NCI-H1436 treated with DMSO at 0.1 percent for 48 hours (cell line): ENCODE measurements around the gene ITGBL1.

ENCODE experiments used
- DNase-seq: peaks from one replicate; lab custom pipeline; 2025; lab: John Stamatoyannopoulos, UW

The ITGBL1 gene

GRCh38 chr13:101452519-101453485 is at the start of gene ITGBL1:
TSS of gene ITGBL1 (plus strand) at chr13:101452675. CDS start at chr13:101452834, 159 bp downstream.
- DNase-seq: no peak

- no peak for DNase-seq
These were observed 45.7 kb upstream of the ITGBL1 start for GRCh38 chr13:101406791-101407190.

- DNase-seq: no peak
These were observed 44.3 kb upstream of the ITGBL1 start for GRCh38 chr13:101408154-101408553.

- DNase-seq: no peak
These were observed 43.4 kb upstream of the ITGBL1 start for GRCh38 chr13:101408992-101409656.

GRCh38 chr13:101412076-101412475 is 40.4 kb upstream of the ITGBL1 start:
- no peak for DNase-seq

GRCh38 chr13:101415358-101416174 is 36.9 kb upstream of the ITGBL1 start:
- DNase-seq: no peak

- DNase-seq: no peak
These were observed 36.1 kb upstream of the ITGBL1 start, which contains the start of gene NALCN for GRCh38 chr13:101416181-101417042. TSS of gene NALCN (minus strand) at chr13:101416508. CDS start at chr13:101399126, 17,382 bp downstream.

GRCh38 chr13:101417043-101417406 is 35.5 kb upstream of the ITGBL1 start:
- DNase-seq: no peak

GRCh38 chr13:101417501-101417900 is 35.0 kb upstream of the ITGBL1 start:
- DNase-seq: no peak

GRCh38 chr13:101423872-101424271 is 28.6 kb upstream of the ITGBL1 start:
- no peak for DNase-seq

GRCh38 chr13:101424381-101425155 is 27.9 kb upstream of the ITGBL1 start:
- no peak for DNase-seq

- no peak for DNase-seq
These were observed 27.4 kb upstream of the ITGBL1 start for GRCh38 chr13:101425156-101425471.

GRCh38 chr13:101425623-101426022 is 26.9 kb upstream of the ITGBL1 start:
- no peak for DNase-seq

GRCh38 chr13:101429733-101430132 is 22.7 kb upstream of the ITGBL1 start:
- no peak for DNase-seq

- no peak for DNase-seq
These were observed 18.6 kb upstream of the ITGBL1 start for GRCh38 chr13:101433895-101434294.

- no peak for DNase-seq
These were observed 18.0 kb upstream of the ITGBL1 start for GRCh38 chr13:101434486-101434885.

- DNase-seq: no peak
These were observed 4.6 kb upstream of the ITGBL1 start for GRCh38 chr13:101447852-101448251.

GRCh38 chr13:101449790-101450748 is 2.4 kb upstream of the ITGBL1 start:
- no peak for DNase-seq

- no peak for DNase-seq
These were observed 1.7 kb upstream of the ITGBL1 start for GRCh38 chr13:101450749-101451130.
